Activated naive CD4-positive, alpha-beta T cell treated with anti-CD3 and anti-CD28 coated beads, Interleukin-2, amount 50 U/mL, for 24 hours (primary cell): ENCODE results near the gene TRIM26.
"Not testable (repeated sequence)": the region's sequence is repeated elsewhere in the genome, so short reads cannot be mapped to it uniquely, and the experiment has no call there.

Experiments used
- H3K27ac Mint-ChIP-seq: one replicate; pipeline ENCODE4 v1.8.0; 2021; ENCODE audit warnings: mild to moderate bottlenecking, mixed read lengths
- H3K27me3 Mint-ChIP-seq: one replicate; pipeline ENCODE4 v1.8.0; 2021; ENCODE audit warnings: mixed read lengths
- H3K36me3 Mint-ChIP-seq: one replicate; pipeline ENCODE4 v1.8.0; 2021; ENCODE audit warnings: mixed read lengths
- H3K4me1 Mint-ChIP-seq: one replicate; pipeline ENCODE4 v1.8.0; 2021; ENCODE audit warnings: mixed read lengths
- H3K4me3 Mint-ChIP-seq: one replicate; pipeline ENCODE4 v1.8.0; 2021; ENCODE audit warnings: mild to moderate bottlenecking, mixed read lengths
- H3K9me3 Mint-ChIP-seq: one replicate; pipeline ENCODE4 v1.8.0; 2021; ENCODE audit warnings: mixed read lengths

The TRIM26 gene

GRCh38 chr6:30154709-30155519 is 58.3 kb downstream of the TRIM26 start:
- Mint-ChIP-seq H3K36me3 (no peaks in the 10 kb centered on the region), H3K27ac (no peak overlapping the region), H3K27me3 (peaks cover 4% of the 10 kb centered on the region), H3K9me3 (no peaks in the 10 kb centered on the region), H3K4me3 (no peak overlapping the region), H3K4me1 (peaks cover 4% of the 10 kb centered on the region)

GRCh38 chr6:30154061-30154460 is 59.1 kb downstream of the TRIM26 start:
- Mint-ChIP-seq H3K36me3 (no peaks in the 10 kb centered on the region), H3K4me3 (no peak overlapping the region), H3K27me3 (peaks cover 4% of the 10 kb centered on the region), H3K27ac (no peak overlapping the region), H3K4me1 (peaks cover 4% of the 10 kb centered on the region), H3K9me3 (no peaks in the 10 kb centered on the region)

- Mint-ChIP-seq H3K27ac (no peak overlapping the region), H3K9me3 (no peaks in the 10 kb centered on the region), H3K36me3 (no peaks in the 10 kb centered on the region), H3K4me3 (no peak overlapping the region), H3K4me1 (peaks cover 4% of the 10 kb centered on the region), H3K27me3 (peaks cover 6% of the 10 kb centered on the region)
These were observed 60.1 kb downstream of the TRIM26 start for GRCh38 chr6:30152910-30153610.

- H3K36me3 Mint-ChIP-seq = no peaks in the 10 kb centered on the region
- no peak overlapping the region for H3K27ac Mint-ChIP-seq
- no peak overlapping the region for H3K4me3 Mint-ChIP-seq
- peaks cover 4% of the 10 kb centered on the region for H3K4me1 Mint-ChIP-seq
- no peaks in the 10 kb centered on the region for H3K9me3 Mint-ChIP-seq
- H3K27me3 Mint-ChIP-seq = peaks cover 8% of the 10 kb centered on the region
These were observed 61.1 kb downstream of the TRIM26 start for GRCh38 chr6:30152016-30152673.

- H3K4me3 Mint-ChIP-seq = no peak overlapping the region
- no peaks in the 10 kb centered on the region for H3K36me3 Mint-ChIP-seq
- no peaks in the 10 kb centered on the region for H3K9me3 Mint-ChIP-seq
- peaks cover 4% of the 10 kb centered on the region for H3K4me1 Mint-ChIP-seq
- no peak overlapping the region for H3K27ac Mint-ChIP-seq
- peaks cover 8% of the 10 kb centered on the region for H3K27me3 Mint-ChIP-seq
These were observed 61.6 kb downstream of the TRIM26 start for GRCh38 chr6:30151580-30151979.

GRCh38 chr6:30150671-30151395 is 62.4 kb downstream of the TRIM26 start:
- H3K4me1 Mint-ChIP-seq = peaks cover 4% of the 10 kb centered on the region
- H3K27me3 Mint-ChIP-seq = peaks cover 6% of the 10 kb centered on the region
- H3K4me3 Mint-ChIP-seq = no peak overlapping the region
- H3K9me3 Mint-ChIP-seq = no peaks in the 10 kb centered on the region
- no peaks in the 10 kb centered on the region for H3K36me3 Mint-ChIP-seq
- H3K27ac Mint-ChIP-seq = peak overlapping the region; percentile 47

GRCh38 chr6:30149858-30150550 is 63.2 kb downstream of the TRIM26 start:
- H3K4me1 Mint-ChIP-seq = peaks cover 4% of the 10 kb centered on the region
- H3K36me3 Mint-ChIP-seq = no peaks in the 10 kb centered on the region
- H3K9me3 Mint-ChIP-seq = no peaks in the 10 kb centered on the region
- H3K27me3 Mint-ChIP-seq = peaks cover 9% of the 10 kb centered on the region
- H3K27ac Mint-ChIP-seq = no peak overlapping the region
- no peak overlapping the region for H3K4me3 Mint-ChIP-seq

GRCh38 chr6:30149234-30149633 is 64.0 kb downstream of the TRIM26 start:
- Mint-ChIP-seq H3K9me3 (no peaks in the 10 kb centered on the region), H3K4me3 (no peak overlapping the region), H3K27me3 (peaks cover 8% of the 10 kb centered on the region), H3K36me3 (no peaks in the 10 kb centered on the region), H3K4me1 (peaks cover 4% of the 10 kb centered on the region), H3K27ac (no peak overlapping the region)

GRCh38 chr6:30147096-30147495 is 66.1 kb downstream of the TRIM26 start:
- H3K36me3 Mint-ChIP-seq = no peaks in the 10 kb centered on the region
- peaks cover 14% of the 10 kb centered on the region for H3K27me3 Mint-ChIP-seq
- no peaks in the 10 kb centered on the region for H3K9me3 Mint-ChIP-seq
- H3K27ac Mint-ChIP-seq = no peak overlapping the region
- H3K4me3 Mint-ChIP-seq = no peak overlapping the region
- peaks cover 4% of the 10 kb centered on the region for H3K4me1 Mint-ChIP-seq

- no peak overlapping the region for H3K4me3 Mint-ChIP-seq
- no peaks in the 10 kb centered on the region for H3K36me3 Mint-ChIP-seq
- H3K9me3 Mint-ChIP-seq = no peaks in the 10 kb centered on the region
- H3K4me1 Mint-ChIP-seq = no peaks in the 10 kb centered on the region
- peaks cover 22% of the 10 kb centered on the region for H3K27me3 Mint-ChIP-seq
- H3K27ac Mint-ChIP-seq = no peak overlapping the region
These were observed 67.4 kb downstream of the TRIM26 start for GRCh38 chr6:30145818-30146217.

- Mint-ChIP-seq H3K36me3 (no peaks in the 10 kb centered on the region), H3K4me1 (no peaks in the 10 kb centered on the region), H3K4me3 (no peak overlapping the region), H3K9me3 (no peaks in the 10 kb centered on the region), H3K27me3 (peaks cover 23% of the 10 kb centered on the region), H3K27ac (no peak overlapping the region)
These were observed 68.4 kb downstream of the TRIM26 start for GRCh38 chr6:30144811-30145210.

- H3K4me3 Mint-ChIP-seq = no peak overlapping the region
- H3K27ac Mint-ChIP-seq = no peak overlapping the region
- H3K27me3 Mint-ChIP-seq = peaks cover 25% of the 10 kb centered on the region
- H3K4me1 Mint-ChIP-seq = no peaks in the 10 kb centered on the region
- no peaks in the 10 kb centered on the region for H3K9me3 Mint-ChIP-seq
- no peaks in the 10 kb centered on the region for H3K36me3 Mint-ChIP-seq
These were observed 69.4 kb downstream of the TRIM26 start for GRCh38 chr6:30143780-30144179.

- Mint-ChIP-seq H3K9me3 (no peaks in the 10 kb centered on the region), H3K27me3 (peaks cover 22% of the 10 kb centered on the region), H3K4me3 (no peak overlapping the region), H3K27ac (no peak overlapping the region), H3K36me3 (no peaks in the 10 kb centered on the region), H3K4me1 (no peaks in the 10 kb centered on the region)
These were observed 70.5 kb downstream of the TRIM26 start for GRCh38 chr6:30142665-30143064.

- H3K27me3 Mint-ChIP-seq = peaks cover 19% of the 10 kb centered on the region
- H3K4me1 Mint-ChIP-seq, H3K9me3 Mint-ChIP-seq, H3K27ac Mint-ChIP-seq, H3K4me3 Mint-ChIP-seq, H3K36me3 Mint-ChIP-seq: not testable (repeated sequence)
These were observed 73.0 kb downstream of the TRIM26 start for GRCh38 chr6:30140240-30140639.
